Measurements from ENCODE around the gene MLPH.

Gene MLPH

DNA sequence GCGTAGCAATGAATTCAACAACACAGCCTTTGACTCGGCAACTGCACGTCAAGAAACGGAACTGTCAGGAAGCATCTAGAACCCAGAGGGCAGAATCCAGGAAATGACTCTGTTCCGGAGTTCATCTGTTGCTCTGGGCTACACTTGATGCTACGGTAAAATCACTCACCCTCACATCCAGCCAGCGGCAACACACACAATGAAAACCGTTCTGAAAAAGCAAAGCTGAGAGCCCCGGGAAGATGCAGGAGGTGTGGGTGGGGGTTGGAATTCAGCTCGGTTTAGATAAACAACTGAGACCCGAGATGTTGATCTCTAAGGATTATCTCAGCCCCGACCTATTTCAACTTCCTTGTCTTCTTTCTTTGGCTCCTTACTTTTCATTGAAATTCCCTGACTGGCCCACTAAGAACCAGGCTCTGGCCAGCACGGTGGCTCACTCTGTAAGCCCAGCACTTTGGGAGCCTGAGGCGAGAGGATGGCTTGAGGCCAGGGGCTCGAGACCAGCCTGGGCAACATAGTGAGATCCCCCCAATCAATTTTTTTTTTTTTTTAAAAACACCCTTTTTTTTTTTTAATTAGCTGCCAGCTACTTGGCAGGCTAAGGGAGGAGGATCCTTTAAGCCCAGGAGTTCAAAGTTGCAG is 116.8 kb downstream of the MLPH start:
- DNase-seq, result peak in 7 of 14 donors; percentile 6 to 57 (median 34)

DNA sequence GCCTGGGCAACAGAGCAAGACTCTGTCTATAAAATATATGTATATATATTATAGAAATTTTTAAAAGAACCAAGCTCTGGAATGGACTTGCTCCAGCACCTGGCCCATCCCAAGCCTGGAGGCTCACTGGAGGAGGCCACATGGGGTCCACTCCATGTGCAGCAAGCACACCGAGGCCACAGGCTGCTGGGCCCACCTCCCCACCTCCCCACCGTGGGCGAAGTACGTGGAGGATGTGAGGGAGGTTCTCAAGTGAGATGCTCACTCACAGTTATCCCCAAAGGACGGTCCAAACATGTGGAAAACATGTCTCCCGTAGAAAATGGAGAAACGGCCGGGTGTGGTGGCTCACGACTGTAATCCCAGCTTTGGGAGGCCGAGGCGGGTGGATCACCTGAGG is 117.3 kb downstream of the MLPH start:
- DNase-seq, result no peak

Data from C1 segment of cervical spinal cord (tissue), 14 donors.